Astrocyte of the cerebellum (primary cell): Measurements from ENCODE around the gene ZBTB1.
"Not testable (repeated sequence)": the region's sequence is repeated elsewhere in the genome, so short reads cannot be mapped to it uniquely, and the experiment has no call there.

Experiments used
- DNase-seq: peaks from one replicate; pipeline ENCODE4 v3.0.0-alpha.2; 2011; ENCODE audit warnings: low read depth
- H3K4me3 ChIP-seq: 2 replicates; pipeline ENCODE4 v1.5.1; 2011; ENCODE audit warnings: mild to moderate bottlenecking, low read depth, low read length, moderate library complexity
- in situ Hi-C: cut with HindIII; loops from 2 replicates; pipeline ENCODE4 v1.10.0; 2017; ENCODE audit warnings: low sequenced_read_pairs
- TF ChIP-seq, protein P1 (sequence below): IDR thresholded peaks from 2 replicates; pipeline ENCODE4 v1.5.1; 2012; ENCODE audit warnings: low read length, low read depth, moderate library complexity, mild to moderate bottlenecking; ENCODE audit errors: missing control alignments

The ZBTB1 gene

DNA sequence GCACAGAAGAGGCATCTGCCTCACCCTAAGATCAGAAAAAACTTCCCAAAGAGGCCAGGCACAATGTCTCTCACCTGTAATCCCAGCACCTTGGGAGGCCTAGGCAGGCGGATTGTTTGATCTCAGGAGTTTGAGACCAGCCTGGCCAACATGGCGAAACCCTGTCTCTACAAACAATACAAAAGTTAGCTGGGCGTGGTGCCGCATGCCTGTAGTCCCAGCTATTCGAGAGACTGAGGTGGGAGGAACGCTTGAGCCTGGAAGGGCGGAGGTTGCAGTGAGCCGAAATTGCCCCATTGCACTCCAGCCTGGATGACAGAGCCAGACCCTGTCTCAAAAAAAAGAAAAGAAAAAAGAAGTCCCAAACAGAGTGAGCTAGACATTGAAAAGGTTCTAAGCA lies 4.5 kb downstream of the ZBTB1 start:
- H3K4me3 ChIP-seq = no peak overlapping the region
- in situ Hi-C loops = no loop called here
- no peak for DNase-seq
- TF ChIP-seq, protein P1, sequence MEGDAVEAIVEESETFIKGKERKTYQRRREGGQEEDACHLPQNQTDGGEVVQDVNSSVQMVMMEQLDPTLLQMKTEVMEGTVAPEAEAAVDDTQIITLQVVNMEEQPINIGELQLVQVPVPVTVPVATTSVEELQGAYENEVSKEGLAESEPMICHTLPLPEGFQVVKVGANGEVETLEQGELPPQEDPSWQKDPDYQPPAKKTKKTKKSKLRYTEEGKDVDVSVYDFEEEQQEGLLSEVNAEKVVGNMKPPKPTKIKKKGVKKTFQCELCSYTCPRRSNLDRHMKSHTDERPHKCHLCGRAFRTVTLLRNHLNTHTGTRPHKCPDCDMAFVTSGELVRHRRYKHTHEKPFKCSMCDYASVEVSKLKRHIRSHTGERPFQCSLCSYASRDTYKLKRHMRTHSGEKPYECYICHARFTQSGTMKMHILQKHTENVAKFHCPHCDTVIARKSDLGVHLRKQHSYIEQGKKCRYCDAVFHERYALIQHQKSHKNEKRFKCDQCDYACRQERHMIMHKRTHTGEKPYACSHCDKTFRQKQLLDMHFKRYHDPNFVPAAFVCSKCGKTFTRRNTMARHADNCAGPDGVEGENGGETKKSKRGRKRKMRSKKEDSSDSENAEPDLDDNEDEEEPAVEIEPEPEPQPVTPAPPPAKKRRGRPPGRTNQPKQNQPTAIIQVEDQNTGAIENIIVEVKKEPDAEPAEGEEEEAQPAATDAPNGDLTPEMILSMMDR = no peak

DNA sequence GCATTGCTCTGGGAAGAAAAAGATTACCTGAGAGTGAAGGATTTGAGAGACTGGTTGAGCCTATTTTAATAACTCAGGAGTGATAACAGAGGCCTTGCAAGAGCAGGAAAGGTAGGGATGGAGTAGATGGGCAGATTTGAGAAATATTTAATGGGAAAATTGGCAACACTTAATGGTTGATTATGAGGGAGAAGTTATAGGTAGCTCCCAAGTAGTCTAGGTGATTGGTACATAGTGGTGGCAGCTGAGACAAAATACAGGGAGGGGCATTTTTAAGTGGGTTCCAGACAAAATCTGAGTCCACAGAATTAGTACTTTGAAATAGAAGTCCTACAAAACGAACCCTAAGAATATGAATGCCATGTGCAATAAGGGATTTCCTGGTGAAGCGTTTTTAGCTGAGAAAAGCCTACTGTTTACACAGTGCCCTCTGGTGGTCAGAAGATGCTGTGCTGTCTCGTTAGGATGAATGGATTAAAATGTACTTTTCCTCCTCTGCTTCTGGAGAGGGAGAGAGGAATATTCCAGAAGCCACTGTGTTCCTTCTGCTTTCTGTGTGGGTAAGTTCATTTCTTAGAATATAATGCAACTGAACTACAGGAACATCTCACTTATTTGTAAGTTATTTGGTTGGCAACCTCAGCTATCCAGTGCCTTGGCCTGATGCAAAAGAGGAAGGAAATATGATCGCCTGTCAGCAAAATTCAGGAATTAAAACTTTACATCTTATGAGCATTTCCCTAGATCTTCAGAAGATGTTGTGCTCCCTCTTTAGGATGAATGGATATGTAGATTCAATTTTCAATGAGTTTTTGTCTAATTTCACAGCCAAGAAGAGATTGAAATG lies 6.5 kb downstream of the ZBTB1 start:
- H3K4me3 ChIP-seq = no peak overlapping the region
- in situ Hi-C loops = no loop called here
- DNase-seq = peak; percentile 48
- TF ChIP-seq, protein P1 = peak; percentile 92

DNA sequence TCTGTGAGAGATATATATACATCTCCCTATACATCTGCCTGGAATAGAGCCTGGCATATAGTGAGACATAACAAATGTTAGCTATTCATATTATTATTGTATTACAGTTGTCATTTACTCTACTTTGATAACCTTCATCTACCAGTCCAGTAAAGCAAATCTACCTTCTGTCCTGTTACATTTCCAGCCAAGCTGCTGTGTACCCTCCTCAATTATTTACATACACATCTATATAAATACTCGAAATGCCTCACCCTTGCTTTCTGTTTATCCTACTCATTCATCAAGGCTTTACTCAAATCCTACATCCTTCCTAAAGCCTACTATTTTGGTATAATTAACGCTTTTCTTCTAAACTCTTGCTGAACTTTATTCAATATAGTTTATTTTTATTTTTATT lies 8.7 kb downstream of the ZBTB1 start:
- in situ Hi-C loops = no loop called here
- TF ChIP-seq, protein P1 = no peak
- H3K4me3 ChIP-seq = no peak overlapping the region
- DNase-seq = no peak

DNA sequence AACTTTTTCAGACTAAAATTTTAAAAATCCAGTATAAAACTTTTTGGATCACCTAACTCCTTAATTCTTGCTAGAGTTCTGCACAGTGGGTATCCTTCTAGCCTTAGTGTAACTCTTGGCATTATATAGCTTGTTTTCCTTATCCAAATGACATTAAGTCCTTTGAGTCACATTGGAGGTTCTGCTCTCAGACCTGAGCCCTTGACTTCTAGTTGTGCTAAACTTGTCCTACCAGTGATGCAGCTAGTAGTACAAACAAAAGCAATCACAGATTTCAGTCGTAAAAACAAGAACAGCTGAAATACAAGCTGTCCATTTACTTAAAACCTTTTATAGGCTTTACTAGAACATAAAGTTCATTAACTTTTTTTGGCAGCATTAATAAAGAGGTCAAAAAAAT lies 10.5 kb downstream of the ZBTB1 start:
- DNase-seq = no peak
- in situ Hi-C loops = no loop called here
- no peak overlapping the region for H3K4me3 ChIP-seq
- TF ChIP-seq, protein P1 = no peak

DNA sequence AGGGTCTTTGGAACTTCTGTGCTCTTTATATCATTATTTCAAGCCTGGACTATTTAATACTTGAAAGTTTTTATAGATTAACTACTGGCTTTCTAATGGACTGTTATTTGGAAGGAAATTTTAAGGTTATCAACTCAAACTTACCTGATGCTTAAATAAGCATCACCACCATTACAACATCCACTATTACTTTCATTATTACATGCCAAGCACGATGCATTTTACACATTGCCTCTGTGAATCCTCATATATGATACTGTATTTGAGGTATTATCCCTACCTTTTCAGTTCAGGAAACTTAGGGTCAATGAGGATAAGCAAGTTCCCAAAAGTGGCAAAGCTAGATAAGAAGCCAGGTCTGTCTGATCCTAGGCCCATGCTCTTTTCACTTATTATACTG lies 12.4 kb downstream of the ZBTB1 start:
- DNase-seq = no peak
- TF ChIP-seq, protein P1 = no peak
- in situ Hi-C loops = no loop called here

DNA sequence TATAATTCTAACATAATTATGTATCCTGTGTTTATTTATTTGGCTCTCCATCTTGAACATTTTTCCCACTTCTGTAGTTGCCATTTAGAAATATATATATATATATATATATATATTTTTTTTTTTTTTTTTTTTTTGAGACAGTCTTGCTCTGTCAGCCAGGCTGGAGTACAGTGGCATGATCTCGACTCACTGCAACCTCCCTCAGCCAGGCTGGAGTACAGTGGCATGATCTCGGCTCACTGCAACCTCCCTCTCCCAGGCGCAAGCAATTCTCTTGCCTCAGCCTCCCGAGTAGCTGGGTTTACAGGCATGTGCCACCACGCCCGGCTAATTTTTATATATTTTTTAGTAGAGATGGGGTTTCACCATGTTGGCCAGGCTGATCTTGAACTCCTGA lies 13.1 kb downstream of the ZBTB1 start:
- in situ Hi-C loops, DNase-seq, H3K4me3 ChIP-seq: not testable (repeated sequence)

More for the DNA sequence above, 12.4 kb downstream of the ZBTB1 start:
- no peak overlapping the region for H3K4me3 ChIP-seq

DNA sequence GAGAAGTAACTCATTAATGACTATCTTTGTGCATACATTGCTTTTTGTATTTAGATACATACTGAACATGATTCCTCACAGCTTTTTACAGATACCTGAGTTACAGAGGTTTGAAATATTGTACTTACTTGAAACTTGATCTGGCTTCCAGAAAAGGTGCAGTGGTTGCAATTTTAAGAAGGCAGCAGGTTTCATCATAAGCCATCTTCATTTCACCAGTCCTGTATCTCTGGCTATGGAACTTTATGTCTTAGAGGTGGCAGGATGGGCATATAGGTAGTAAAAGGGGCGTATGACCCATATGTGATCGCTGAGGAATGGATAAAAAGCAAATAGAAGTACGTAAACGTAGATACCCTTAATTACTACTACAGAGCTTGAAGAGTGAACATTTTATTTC lies 13.7 kb downstream of the ZBTB1 start:
- no peak for DNase-seq
- no peak overlapping the region for H3K4me3 ChIP-seq
- in situ Hi-C loops = no loop called here
- TF ChIP-seq, protein P1 = no peak
